HCT116 (cell line): Measurements from ENCODE around the gene TEX2.

ENCODE experiments used
- EGR1 ChIP-seq: IDR thresholded peaks from 2 replicates; pipeline ENCODE4 v1.6.1; 2012; ENCODE audit warnings: low read depth
- EZH2 ChIP-seq: fragments of 200-600 bp; sonication (generic); IDR thresholded peaks from 2 replicates; pipeline ENCODE4 v1.6.1; 2017; ENCODE audit warnings: antibody characterized with exemption, mixed run types
- ZFX ChIP-seq: fragments of 450-650 bp; IDR thresholded peaks from 2 replicates; pipeline ENCODE4 v1.6.1; 2017
- ZNF274 ChIP-seq: fragments of 200-500 bp; sonication (Bioruptor generic); IDR thresholded peaks from 2 replicates; pipeline ENCODE4 v1.6.1; 2014; ENCODE audit warnings: mild to moderate bottlenecking, low read depth, low read length, inconsistent platforms
- TF ChIP-seq, protein P1 (sequence below), 3 experiments: fragments of 200-600 bp in 1 of 3; sonication (generic) in 1 of 3; IDR thresholded peaks in 2 of 3; conservative IDR thresholded peaks in 1 of 3; 2 replicates each; pipeline ENCODE4 v1.5.1; 2012 to 2017; ENCODE audit warnings: low read depth in 2 of 3, low read length in 2 of 3, antibody characterized with exemption in 1 of 3, borderline replicate concordance in 1 of 3, control low read depth in 1 of 3, mild to moderate bottlenecking in 1 of 3, mixed read lengths in 1 of 3, mixed run types in 1 of 3, moderate library complexity in 1 of 3; ENCODE audit not compliant: insufficient read depth in 1 of 3

DNA sequence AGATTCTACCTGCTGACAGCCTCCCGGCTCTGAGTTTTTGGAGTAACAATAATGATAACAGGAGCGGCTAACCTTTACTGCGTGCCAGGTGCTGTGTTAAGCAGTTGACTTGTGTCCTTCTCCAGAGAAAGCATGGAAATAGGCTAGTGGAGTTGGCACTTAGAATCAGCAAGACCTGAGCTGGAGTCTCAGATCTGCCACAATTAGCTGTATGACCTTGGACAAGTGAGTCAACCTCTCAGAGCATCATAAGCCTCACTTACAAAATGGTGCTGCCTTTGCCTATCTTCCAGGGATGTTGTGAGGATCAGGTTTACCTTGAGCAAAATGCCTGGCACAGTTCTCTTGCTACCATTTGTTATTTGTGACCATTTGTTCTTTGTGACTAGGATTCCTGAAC is 32.1 kb upstream of the TEX2 start:
- TF ChIP-seq, protein P1, sequence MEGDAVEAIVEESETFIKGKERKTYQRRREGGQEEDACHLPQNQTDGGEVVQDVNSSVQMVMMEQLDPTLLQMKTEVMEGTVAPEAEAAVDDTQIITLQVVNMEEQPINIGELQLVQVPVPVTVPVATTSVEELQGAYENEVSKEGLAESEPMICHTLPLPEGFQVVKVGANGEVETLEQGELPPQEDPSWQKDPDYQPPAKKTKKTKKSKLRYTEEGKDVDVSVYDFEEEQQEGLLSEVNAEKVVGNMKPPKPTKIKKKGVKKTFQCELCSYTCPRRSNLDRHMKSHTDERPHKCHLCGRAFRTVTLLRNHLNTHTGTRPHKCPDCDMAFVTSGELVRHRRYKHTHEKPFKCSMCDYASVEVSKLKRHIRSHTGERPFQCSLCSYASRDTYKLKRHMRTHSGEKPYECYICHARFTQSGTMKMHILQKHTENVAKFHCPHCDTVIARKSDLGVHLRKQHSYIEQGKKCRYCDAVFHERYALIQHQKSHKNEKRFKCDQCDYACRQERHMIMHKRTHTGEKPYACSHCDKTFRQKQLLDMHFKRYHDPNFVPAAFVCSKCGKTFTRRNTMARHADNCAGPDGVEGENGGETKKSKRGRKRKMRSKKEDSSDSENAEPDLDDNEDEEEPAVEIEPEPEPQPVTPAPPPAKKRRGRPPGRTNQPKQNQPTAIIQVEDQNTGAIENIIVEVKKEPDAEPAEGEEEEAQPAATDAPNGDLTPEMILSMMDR (IDR thresholded peaks at IDR 0.05 in 2 of 3, conservative IDR thresholded peaks at IDR 0.05 in 1 of 3; ENCODE audit: borderline replicate concordance in 1 of 3, insufficient read depth in 1 of 3, low read depth in 2 of 3, low read length in 2 of 3): no peak
- TF ChIP-seq EZH2 (no peak), ZNF274 (no peak), ZFX (no peak), EGR1 (no peak)
